Stimulated activated naive CD8-positive, alpha-beta T cell treated with anti-CD3 and anti-CD28 coated beads, Interleukin-15, Interleukin-2, amounts not matched to agents 100 U/mL and 50 U/mL, for 24 hours (primary cell): ENCODE data around the gene MAS1L.
A peak's percentile ranks its signal among the peaks of the same experiment; 100 is the strongest.

Experiments
- ATAC-seq: fragments of 150-1000 bp; cut with Tn5 transposase; one replicate; pipeline ENCODE4 v1.10.0; 2021
- DNase-seq: peaks from one replicate; pipeline ENCODE4 v3.0.0; 2021

The MAS1L gene, protein sequence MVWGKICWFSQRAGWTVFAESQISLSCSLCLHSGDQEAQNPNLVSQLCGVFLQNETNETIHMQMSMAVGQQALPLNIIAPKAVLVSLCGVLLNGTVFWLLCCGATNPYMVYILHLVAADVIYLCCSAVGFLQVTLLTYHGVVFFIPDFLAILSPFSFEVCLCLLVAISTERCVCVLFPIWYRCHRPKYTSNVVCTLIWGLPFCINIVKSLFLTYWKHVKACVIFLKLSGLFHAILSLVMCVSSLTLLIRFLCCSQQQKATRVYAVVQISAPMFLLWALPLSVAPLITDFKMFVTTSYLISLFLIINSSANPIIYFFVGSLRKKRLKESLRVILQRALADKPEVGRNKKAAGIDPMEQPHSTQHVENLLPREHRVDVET

DNA sequence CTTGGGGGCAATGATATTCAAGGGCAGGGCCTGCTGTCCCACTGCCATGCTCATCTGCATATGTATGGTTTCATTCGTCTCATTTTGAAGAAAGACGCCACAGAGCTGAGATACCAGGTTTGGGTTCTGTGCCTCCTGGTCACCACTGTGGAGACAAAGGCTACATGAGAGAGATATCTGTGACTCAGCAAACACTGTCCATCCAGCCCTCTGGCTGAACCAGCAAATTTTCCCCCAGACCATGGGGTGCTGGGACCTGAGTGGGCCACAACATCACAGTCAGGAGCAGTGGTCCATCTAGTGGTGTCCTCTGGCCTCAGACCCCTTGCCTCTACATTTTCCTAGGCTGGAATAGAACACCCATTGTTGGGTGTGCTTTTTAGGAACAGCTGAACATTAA, at the start of gene MAS1L:
Gene MAS1L, minus strand, starts transcription at position 297 of the 400 bp plus-strand sequence. Its CDS starts 54 bp downstream, at position 243.
- ATAC-seq, result no peak
- DNase-seq, result no peak

DNA sequence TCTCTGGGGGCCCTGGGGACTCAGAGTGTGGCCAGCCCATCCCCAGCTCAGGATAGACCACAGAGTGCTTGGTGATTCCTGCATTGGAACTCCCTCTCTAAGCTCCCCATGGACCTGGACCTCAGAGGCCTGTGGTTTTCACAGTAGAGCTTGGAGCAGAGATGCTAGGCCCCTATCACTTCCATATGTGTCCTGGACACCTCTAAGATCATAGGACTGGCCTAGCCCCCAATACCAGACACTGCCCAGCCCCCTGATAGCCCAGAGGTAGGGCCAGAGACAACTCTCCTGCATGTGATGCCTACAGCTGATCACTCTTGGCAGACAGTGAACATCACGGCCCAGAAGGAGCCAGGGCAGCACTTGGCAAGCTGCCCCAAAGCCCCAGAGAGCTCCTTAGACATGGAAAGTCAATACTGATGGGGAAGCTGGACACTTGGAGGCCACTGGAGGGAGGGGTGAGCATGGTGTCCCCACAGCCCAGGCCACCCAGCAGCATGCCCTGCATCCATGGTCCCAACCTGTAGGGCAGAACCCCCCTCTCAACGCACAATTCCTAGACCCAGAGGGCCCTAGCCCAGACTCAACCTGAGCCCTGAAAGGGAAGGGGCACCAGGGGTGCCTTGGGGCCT, 44.7 kb upstream of the MAS1L start:
- ATAC-seq (no peak), DNase-seq (no peak)

DNA sequence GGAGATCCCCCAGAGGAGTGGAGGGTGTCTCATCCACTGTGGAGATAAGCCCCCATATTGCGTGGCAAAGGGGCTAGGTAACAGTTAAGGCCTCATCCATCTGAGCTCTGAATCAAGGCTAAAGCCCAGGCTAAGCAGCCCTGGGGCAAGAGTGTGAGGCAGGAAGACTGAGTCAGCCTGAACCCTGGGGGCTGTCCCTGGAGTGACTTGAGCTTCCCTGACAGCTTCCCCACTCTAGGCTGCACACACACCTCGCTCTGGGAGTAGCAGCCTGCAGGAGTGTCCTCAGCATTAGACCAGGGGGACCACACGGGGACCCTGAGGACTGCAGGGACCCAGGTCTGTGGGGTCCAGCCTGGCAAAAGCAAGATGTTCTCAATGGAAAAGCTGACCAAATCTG, 43.9 kb upstream of the MAS1L start:
- DNase-seq, result peak; percentile 36

DNA sequence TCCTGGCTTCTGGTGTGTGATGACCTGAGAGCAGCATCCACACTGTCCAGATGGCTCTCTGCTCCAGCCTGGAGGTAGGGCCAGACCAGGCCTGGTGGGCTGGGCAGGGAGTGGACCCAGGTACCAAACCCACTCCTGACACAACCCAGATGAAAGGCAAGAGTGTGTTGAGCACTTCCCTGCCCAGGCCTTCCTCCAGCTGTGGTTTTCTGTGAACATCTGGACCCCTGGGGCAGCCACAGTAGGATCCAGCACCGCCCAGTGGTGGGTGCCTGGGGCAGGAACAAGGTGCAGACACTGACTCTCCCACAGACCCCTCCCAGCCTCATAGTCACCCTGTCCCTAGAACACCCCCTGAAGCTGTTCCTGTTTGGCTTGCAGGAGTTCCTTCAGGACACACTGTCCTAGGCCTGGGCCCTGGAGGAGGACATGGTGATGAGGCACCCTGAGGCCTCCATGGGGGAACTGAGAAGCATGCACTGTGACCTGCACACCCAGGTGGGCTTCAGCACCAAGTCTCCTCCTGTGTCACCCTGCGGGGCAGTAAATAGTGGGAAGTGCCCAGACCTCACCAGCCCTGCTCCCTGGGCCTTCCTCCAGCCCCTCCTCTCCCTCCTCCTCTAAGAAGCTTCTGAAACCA, 43.0 kb upstream of the MAS1L start:
- ATAC-seq (no peak), DNase-seq (no peak)

More for the DNA sequence above, 43.9 kb upstream of the MAS1L start:
- ATAC-seq, result peak; percentile 84

DNA sequence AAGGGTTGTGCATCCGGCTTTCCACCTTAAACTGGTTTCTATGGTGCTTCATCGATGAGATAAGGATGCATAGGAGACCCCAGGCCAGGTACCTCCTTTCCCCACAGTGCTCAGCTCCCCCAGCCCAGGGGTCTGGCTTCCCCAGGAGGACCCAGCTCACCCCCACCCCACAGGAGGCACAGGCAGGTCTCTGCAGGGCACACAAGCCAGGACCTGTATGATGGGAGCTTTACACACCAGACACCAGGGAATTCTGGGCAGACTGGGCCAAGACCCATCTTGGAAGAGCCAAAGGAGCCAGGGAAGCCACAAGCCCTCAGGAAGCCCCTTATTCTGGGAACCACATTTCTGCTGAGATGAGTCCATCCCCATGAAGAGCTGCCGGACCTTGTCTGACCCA, 42.2 kb upstream of the MAS1L start:
- no peak for ATAC-seq
- no peak for DNase-seq

DNA sequence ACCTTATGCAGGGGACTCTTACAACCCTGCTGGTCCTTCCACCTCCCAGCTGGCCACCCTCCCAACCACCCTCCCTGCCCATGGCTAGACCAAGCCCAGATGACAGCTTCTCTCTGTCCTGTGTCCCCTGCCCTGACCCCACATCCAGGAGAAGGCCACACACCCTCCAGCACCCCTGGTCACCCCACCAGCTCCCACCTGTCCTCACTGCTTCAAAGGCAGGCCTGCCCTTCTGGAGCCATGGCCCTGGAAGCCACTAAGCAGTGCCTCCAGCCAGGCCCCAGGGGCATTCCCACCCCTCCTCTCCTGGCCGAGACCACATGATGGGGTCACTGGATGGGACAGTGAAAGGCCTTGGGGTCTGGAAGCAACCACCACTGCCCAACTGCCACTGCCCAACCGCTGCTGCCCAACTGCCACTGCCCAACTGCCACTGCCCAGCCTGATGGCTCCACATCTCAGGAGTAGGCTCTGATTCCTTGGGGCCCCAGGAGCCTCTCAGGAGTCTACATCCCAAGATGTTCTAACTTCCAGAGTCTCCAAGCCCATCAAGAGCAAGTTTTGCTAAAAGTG, 41.3 kb upstream of the MAS1L start:
- ATAC-seq, result no peak
- no peak for DNase-seq

DNA sequence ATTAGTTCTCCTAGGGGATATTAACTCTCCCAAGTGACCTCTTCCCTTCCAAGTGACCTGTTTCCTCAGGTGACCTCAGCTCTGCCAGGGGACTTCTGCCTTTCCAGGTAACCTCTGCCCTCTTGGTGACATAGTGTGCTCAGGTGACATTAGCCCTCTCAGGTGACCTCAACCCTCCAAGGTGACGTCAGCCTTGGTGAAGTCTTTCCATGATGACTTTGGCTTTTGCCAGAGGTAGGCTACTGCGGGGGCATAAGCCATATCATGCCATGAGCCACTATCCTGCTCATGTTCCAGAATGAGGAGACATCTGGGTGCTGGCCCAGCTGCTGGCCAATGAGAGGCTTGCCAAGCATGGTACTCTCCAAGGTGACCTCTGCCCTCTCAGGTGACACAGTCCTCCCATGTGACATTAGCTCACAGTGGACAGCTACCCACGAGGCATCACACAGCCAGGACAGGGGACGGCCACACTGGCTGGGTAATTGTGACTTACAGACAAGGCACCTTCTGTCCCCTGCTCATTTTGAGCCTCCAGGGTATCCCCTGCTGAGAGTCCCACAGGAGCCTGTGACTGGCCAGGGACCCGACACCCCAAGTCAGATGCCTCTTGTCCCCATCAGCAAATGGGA, 40.7 kb upstream of the MAS1L start:
- ATAC-seq (no peak), DNase-seq (no peak)

DNA sequence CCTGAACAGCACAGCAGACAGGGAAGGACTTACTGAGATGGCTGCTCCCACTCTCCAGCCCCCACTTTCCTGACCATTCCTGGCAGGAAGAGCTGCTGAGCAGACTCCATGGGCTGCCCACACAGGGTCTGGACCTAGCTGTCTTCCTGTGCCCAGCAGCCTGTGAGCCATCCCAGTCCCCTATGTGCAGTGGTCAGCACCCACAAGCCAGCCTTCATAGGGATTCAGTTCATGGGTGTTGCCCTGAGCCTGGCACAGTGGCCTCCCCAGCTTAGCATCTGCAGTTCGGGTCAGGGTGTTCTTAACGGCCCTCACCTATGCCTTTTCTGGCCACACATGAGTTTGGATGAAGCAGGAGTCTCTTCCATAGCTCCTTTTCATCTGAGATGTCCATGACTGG, 39.8 kb upstream of the MAS1L start:
- ATAC-seq (no peak), DNase-seq (no peak)

DNA sequence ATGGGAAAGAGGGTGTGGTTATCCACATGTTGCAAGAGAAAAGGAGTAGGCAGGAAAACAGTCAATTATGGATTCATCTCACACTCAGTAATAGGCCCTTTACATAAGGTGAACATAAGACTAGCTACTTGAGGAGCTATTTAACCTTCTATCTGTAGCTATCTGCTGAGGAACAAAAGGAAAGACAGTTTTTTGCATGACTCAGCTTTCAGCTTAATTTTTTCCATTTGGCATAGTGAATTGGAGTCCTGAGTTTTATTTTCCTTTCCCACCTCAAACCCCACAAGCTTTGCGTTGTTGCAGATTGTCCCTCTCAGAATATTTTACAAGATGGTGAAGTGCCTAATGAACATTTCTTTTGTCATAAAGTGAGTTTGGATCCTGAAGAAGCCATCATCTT, 39.4 kb upstream of the MAS1L start:
- no peak for ATAC-seq
- DNase-seq, result no peak

DNA sequence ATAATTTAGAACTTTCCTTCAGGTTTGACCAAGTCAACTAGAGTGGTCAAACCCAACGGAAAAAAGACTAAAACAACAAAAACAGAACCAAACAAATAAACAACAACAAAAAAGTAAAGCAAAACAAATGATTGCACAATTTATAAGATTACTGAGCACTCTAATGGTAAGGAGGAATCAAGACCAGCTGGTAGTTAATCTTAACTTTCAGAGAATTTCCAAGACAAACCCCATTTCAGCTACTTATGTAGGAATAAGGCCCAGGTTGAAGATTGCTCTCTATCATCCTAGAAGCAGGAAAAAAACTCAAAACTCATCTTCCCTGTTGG, 37.5 kb upstream of the MAS1L start:
- ATAC-seq, result no peak
- DNase-seq, result no peak

DNA sequence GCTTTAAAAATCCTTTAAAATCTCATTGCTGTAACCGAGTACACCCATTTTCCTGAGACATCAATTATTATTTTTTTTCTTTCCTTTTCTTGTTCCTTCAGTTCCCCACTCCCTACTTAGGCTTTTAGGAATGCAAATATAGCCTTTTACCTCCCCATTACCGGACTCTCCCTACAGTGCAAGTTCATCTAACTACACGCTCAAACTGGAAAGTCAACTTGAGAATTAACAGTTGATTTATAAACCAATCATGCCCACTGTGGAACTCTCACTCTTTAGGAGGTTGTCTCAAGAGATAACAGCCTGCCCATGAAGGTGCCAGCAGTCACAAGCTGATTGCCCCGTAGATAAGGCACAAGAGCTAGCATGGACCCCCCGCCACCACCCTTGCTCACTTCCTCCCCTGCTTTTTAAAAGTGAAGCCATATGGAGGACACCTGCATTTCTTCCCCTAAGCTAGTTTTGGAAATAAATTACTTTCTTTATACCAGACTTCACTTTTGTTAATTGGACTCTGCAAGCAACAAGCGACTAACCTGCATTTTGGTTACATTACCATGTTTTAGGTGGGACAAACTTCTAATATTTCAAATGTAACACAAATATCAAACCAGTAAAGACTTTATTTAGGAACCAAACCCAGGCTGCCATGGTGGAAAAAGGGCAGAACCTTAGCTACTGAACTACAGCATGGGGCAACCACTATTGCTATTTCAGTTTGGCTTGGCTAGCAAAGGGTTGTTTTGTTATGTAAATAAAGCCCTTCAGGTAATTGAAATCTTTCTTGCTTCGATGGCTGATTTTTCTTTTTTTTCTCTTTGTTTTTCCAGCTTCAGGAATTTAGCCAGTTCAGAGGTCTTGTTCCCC, 36.9 kb upstream of the MAS1L start:
- DNase-seq (no peak), ATAC-seq (no peak)

DNA sequence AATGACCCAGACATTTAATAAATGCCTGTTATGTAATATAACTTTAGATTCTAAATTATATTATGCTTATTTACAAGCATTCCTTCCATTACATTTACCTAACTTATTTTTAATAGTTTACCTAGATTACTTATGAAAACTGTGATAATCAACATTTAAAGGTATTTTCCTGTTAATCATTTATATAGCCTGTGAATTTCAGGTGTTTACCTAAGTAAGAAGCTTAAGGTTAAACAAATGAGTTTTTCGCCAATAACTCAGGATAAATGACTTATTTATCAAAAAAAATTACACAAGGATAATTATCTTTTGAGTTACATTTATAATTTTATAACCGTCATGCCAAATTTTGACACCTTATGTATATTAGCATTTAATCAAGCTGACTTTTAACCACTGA, 36.3 kb upstream of the MAS1L start:
- DNase-seq, result no peak
- no peak for ATAC-seq

DNA sequence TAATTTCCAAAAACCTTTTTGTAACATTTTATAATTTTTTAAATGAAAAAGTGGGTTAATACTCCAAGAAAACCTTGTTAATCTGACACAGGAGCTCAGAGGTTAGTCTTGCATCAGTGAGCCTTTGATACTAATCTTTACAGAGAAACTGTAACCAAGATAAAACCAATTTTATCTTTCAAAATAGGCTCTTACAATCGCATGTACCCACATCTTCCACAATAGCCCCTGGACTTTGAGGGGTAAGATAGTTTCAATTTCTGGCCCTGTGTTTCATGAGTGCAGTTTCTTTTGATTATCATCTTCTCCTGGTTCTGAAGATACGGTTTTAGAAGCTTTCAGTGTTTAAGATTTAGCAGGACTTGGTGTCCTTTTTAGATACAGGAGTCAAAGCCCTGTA, 34.5 kb upstream of the MAS1L start:
- DNase-seq (no peak), ATAC-seq (no peak)

DNA sequence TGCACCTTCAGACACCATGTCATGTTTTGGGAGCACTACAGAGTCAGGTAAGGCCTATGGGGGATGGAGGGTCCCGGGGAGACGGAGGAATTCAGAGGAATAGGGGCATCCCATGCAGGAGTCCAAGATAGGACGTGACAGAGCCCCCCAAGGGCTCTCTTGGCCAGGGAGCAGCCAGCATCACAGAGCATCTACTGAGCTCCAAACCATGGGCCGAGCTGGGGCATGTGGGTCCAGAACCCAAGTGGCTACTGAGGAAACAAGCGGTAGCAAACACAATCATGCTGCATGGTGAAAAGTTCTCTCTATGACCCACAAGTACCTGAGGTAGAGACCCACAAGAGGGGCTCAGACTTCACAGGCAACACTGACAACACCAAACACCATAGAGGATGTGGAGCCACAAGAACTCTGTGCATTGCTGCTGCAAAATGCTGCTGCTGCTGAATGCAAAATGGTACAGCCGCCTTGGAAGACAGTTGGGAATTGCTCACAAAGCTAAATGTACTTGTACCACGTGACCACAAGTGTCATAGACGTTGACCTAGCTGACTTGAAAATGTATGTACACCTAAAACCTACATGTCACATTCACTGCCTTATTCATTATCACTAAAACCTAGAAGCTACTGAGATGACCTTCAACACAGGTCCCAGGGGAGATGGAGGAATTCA, 33.4 kb upstream of the MAS1L start:
- no peak for DNase-seq
- ATAC-seq, result no peak

DNA sequence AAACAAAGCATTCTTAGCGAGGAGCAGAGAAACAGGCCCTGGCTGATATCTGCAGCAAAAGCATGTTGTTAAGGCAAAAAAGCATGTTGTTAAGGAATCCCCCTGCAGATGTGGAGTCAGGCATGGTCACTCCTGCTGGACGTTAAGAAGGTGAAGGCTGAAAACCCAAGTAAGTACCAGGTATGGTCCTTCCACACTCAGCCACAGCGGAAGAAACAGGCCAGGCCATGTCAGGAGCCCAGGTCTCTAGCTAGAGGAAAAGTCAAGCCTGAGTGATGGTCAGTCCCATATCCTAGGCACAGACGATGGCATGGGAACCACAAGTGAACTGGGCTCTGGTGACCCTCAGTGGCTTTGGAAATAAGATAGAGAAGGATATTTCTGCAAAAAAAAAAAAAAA, 32.5 kb upstream of the MAS1L start:
- ATAC-seq, result no peak
- no peak for DNase-seq

DNA sequence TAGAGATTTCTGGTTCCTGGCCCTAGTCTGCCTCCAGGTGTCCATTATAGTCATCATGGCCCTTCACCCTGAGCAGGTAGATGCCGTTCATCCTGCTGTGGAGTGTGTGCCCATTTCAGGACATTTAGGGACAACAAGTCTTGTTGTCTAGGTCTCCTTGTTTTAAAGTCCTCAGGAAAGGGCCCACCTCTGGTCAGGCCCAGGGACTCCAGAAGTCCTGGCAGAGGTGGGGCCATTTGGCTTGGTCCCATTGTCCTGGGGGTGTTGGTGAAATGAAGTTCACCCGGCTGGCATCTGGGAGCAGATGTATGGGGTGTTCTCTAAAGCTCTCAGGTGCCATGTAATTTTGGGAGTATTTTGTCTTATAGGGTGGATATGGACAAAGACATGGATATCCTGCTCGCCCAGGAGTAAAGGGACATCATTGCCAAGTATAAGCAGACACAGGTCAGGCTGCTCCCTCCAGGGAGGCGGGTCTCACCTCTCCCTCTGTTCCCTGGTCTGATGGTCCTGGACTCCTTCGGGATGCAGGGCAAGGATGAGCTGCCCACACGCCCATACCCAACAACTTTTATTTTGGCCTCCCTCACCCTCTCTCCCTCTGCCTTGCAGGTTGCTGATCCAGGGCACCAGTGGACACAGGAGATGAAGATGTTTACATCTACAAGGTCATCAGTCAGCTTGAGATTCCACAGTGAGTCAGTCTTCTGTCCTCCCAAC, 31.7 kb upstream of the MAS1L start:
- ATAC-seq (no peak), DNase-seq (no peak)

DNA sequence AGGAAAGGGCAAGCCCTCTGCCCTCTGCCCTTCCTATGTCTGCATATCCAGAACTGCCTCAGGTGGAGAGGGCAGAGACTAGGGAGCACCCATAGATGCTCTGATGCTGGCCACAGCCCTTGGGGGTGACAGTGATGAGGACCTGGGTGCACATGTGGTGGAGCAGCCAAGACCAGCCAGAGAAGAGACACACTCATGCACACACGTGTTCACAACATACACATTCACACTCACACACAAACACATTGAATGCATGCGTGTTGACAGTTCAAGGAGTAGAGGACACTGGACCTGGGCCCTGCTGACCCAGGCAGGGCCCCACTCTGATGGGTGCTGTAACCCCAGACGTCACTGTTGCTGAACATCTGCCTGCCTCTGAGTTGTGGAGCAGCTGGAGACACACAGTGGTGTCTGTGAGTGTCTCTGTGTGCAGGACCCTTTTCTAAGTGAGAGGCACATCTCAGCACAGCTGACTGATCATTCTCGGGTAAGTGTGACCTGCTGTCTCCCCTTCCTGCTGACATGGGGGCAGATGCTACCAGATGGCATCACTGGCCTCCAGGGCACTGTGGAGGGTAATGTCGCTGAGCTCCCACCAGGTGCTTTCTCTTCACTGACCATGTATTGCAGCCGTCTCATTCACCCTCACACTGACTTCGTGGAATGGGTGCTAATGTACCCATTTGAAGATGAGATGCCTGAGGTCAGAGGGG, 30.1 kb upstream of the MAS1L start:
- ATAC-seq (no peak), DNase-seq (no peak)

DNA sequence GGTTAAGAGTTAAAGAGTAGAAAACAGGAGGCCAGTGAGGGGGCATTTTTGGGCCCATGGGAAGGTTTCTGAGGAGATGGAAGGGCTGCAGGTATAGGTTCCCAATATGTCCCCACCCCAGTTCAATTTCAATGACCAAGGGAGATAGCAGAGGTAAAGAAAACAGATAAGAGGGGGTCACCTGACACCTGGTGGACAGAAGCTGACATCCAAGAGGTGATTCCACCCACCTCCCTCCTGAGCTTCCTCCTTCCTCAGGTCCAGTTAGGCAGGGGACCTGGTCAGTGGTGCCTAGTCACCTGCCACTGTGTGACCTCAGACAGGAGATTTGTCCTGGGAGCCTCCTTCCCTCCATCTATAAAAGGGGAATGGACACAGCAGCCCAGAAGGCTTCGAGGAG, 29.5 kb upstream of the MAS1L start:
- no peak for ATAC-seq
- no peak for DNase-seq

DNA sequence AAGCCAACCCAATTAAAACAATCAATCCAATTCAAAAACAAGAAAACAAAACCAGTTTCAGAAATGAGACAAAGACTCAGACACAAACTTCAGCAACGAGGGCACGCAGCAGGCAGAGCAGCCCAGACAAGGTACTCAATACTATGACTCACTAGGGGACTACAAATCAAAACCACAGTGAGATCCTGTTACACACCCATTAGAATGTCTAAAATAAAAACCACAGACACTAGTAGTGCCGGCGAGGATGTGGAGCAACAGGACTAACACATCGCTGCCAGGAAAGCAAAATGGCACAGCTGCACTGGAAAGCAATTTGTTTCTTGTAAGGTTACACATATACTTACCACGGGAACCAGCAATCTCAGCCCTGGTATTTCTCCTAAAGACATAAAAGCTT, 28.4 kb upstream of the MAS1L start:
- peak; percentile 93 for ATAC-seq
- peak; percentile 7 for DNase-seq

DNA sequence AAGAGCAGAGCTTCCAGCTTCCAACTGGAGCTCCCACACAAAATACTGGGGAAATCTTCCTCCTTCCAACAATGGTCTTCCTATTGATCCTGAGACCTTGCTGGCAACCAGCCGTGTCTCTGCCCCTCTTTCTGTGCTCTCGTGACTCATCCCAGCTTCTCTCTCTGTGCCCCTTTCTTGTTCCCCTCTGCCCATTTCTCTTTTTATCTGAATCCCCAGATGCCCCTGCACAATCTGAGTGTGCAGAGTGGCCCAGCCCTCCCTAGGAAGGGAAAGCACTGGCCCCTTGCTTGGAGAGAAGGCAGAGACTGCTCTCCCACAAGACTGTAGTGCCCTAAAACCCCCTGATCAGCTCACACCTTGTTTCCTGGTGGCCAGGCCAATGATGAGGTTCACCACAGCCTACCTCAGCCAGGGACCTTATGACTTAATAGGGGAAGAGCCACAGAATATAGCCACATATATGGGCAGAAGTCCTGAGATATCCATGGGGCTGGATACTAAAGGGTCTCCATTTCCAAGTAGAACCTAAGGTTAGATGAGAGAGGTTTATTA, 23.1 kb upstream of the MAS1L start:
- no peak for DNase-seq
- ATAC-seq, result no peak
